Muscle of back (tissue), 10 donors: Measurements from ENCODE around the gene LLCFC1. TPM values are rescaled to one million over a fixed set of nuclear protein-coding genes. Genes with fewer than 3 reads are reported as not detected.

ENCODE experiments used
- polyA plus RNA-seq, 10 donors: library from polyadenylated mRNA; unstranded; fragments of 120-200 nt; gene quantifications; one replicate each; pipeline ENCODE4 v1.2.1, GENCODE V29; 2013; ENCODE audit not compliant: insufficient read length in 10 of 10

The LLCFC1 gene
- polyA plus RNA-seq, 10 donors, result 0.16 to 0.60 (median 0.42) TPM; not detected in 4

Other genes starting within 250 kb of the LLCFC1 start
- gene PRSS1, start 190.0 kb upstream of the LLCFC1 start, polyA plus RNA-seq, result under 1 TPM in 1 of 10 donors, not detected in 9; 0.29 TPM
- gene PRSS2, start 168.5 kb upstream of the LLCFC1 start, polyA plus RNA-seq, result not detected
- gene EPHB6, start 84.4 kb upstream of the LLCFC1 start, polyA plus RNA-seq, result 10 to 100 TPM in 2 of 10 donors, 1 to 10 TPM in 8; 3.1 to 13.9 (median 5.4) TPM
- gene TRPV6, start 53.7 kb upstream of the LLCFC1 start, polyA plus RNA-seq, result 1 to 10 TPM in 1 of 10 donors, under 1 TPM in 8, not detected in 1; 0.12 to 1.2 (median 0.23) TPM
- gene TRPV5, start 5.7 kb upstream of the LLCFC1 start, polyA plus RNA-seq, result under 1 TPM in 4 of 10 donors, not detected in 6; 0.05 to 0.14 (median 0.10) TPM
- 1 to 10 TPM in 4 of 10 donors, under 1 TPM in 6; 0.58 to 3.0 (median 0.89) TPM for gene KEL, start 22.9 kb downstream of the LLCFC1 start, polyA plus RNA-seq
- not detected for gene OR9A2, start 87.6 kb downstream of the LLCFC1 start, polyA plus RNA-seq
- gene OR6V1, start 112.9 kb downstream of the LLCFC1 start, polyA plus RNA-seq, result not detected
- gene PIP, start 192.6 kb downstream of the LLCFC1 start, polyA plus RNA-seq, result not detected
- gene TAS2R39, start 243.9 kb downstream of the LLCFC1 start, polyA plus RNA-seq, result not detected